ENCODE measurements around the gene SCCPDH. TPM values are rescaled to one million over a fixed set of nuclear protein-coding genes. Genes with fewer than 3 reads are reported as not detected.

SCCPDH gene
- total and polyA plus RNA-seq, 9 donors = 14.7 to 26.2 (median 23.8) TPM

- 89 to 96% (median 94%) methylated on average over 6 of the region's 6 CpGs for WGBS, 3 donors
- no peaks in the 10 kb centered on the region for H3K9me3 ChIP-seq
- H3K27ac ChIP-seq = no peak overlapping the region
- no peaks in the 10 kb centered on the region for H3K4me1 ChIP-seq (ENCODE audit: insufficient read depth)
- DNase-seq = no peak
- no peaks in the 10 kb centered on the region for H3K36me3 ChIP-seq
- H3K4me3 ChIP-seq = no peak overlapping the region
- intact Hi-C loops (cut with DNase I) = no loop called here
- TF ChIP-seq CTCF (IDR thresholded peaks at IDR 0.05) = no peak
- TF ChIP-seq EP300 (IDR thresholded peaks at IDR 0.05) = no peak
- TF ChIP-seq POLR2A (IDR thresholded peaks at IDR 0.05) = no peak
- no peaks in the 10 kb centered on the region for H3K27me3 ChIP-seq
Measured at GRCh38 chr1:246776923-246777322, 52.7 kb downstream of the SCCPDH start.

- Histone ChIP-seq H3K27ac (no peak overlapping the region), H3K36me3 (no peaks in the 10 kb centered on the region), H3K9me3 (no peaks in the 10 kb centered on the region), H3K27me3 (no peaks in the 10 kb centered on the region), H3K4me3 (no peak overlapping the region), H3K4me1 (ENCODE audit: insufficient read depth) (peaks cover 6% of the 10 kb centered on the region)
- TF ChIP-seq CTCF (IDR thresholded peaks at IDR 0.05) (no peak), POLR2A (IDR thresholded peaks at IDR 0.05) (no peak), EP300 (IDR thresholded peaks at IDR 0.05) (no peak)
- WGBS, 3 donors = 91 to 98% (median 97%) methylated on average over 10 of the region's 10 CpGs
- intact Hi-C loops (cut with DNase I) = no loop called here
- no peak for DNase-seq
Measured at GRCh38 chr1:246778663-246779062, 54.5 kb downstream of the SCCPDH start.

- H3K4me3 ChIP-seq = no peak overlapping the region
- intact Hi-C loops (cut with DNase I) = no loop called here
- no peaks in the 10 kb centered on the region for H3K36me3 ChIP-seq
- peaks cover 6% of the 10 kb centered on the region for H3K4me1 ChIP-seq (ENCODE audit: insufficient read depth)
- 94 to 99% (median 94%) methylated on average over 13 of the region's 13 CpGs for WGBS, 3 donors
- no peaks in the 10 kb centered on the region for H3K27me3 ChIP-seq
- DNase-seq = no peak
- no peak overlapping the region for H3K27ac ChIP-seq
- no peak for TF ChIP-seq POLR2A (IDR thresholded peaks at IDR 0.05)
- TF ChIP-seq EP300 (IDR thresholded peaks at IDR 0.05) = no peak
- no peak for TF ChIP-seq CTCF (IDR thresholded peaks at IDR 0.05)
- no peaks in the 10 kb centered on the region for H3K9me3 ChIP-seq
Measured at GRCh38 chr1:246779561-246780175, 55.5 kb downstream of the SCCPDH start.

GRCh38 chr1:246780264-246780663, 56.1 kb downstream of the SCCPDH start:
- Histone ChIP-seq H3K4me3 (no peak overlapping the region), H3K9me3 (no peaks in the 10 kb centered on the region), H3K4me1 (ENCODE audit: insufficient read depth) (peaks cover 6% of the 10 kb centered on the region), H3K36me3 (no peaks in the 10 kb centered on the region), H3K27ac (no peak overlapping the region), H3K27me3 (no peaks in the 10 kb centered on the region)
- WGBS, 3 donors = 95 to 97% (median 96%) methylated on average over 9 of the region's 9 CpGs
- no peak for TF ChIP-seq CTCF (IDR thresholded peaks at IDR 0.05)
- TF ChIP-seq POLR2A (IDR thresholded peaks at IDR 0.05) = no peak
- TF ChIP-seq EP300 (IDR thresholded peaks at IDR 0.05) = no peak
- DNase-seq = no peak
- intact Hi-C loops (cut with DNase I) = no loop called here

Measured in ovary (tissue), 9 donors.